ENCODE measurements around the gene GAREM1.

The GAREM1 gene

DNA sequence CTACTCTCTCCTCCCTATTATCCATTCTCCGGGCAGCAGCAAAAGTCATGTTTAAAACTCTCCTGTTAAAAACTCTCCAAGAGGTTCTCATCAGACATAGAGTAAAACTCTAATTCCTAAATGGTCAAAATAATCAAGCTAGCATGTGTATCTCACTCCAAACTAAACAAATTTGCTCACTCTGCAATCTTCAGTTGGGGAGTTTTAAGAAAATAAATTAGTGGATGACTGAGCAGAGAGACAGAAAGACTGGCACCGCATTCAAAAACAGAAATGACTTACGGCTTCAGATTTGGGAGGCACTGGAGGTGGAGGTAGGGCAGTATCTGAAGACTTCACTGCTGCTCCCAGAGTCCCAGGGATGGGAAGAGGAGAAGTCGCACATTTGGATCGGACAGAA lies 183.9 kb downstream of the GAREM1 start:
- no peak for DNase-seq

DNA sequence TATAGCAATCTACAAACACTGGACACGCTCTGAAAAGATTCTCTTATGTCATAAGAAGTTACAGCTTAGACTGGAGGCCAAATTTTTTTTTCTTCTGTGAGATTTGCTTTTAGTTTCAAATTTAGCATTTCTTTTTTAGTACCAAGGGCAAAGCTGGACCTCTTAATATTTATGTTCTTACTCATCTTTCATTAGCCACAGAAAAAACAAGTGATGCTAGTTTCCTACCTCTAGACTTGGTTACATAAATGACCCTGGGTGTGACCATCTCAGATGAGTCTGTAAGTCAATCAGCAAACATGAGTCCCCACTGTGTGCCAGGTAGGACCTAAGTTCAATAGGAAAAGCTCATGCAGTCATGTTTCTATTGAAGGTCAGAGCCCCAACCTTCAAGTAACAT lies 186.4 kb downstream of the GAREM1 start:
- DNase-seq: no peak

DNA sequence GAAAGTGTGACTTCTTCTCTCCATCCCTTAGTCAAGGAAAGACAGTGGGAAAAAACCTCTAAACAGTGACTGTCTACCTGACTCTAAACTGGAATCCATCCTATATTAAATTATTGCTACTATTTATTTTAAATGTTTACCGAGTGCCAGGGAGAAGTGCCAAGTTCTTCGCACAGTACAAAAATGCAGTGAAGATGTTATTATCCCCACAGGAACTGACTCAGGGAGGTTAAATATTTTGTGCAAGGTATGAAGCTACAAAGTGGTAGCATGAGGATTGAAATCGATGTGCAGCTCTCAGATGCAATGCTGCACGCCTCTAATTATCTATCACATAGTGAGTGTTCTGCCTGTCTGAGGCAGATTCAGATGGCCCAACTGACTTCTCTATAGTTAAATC lies 189.8 kb downstream of the GAREM1 start:
- DNase-seq: no peak

DNA sequence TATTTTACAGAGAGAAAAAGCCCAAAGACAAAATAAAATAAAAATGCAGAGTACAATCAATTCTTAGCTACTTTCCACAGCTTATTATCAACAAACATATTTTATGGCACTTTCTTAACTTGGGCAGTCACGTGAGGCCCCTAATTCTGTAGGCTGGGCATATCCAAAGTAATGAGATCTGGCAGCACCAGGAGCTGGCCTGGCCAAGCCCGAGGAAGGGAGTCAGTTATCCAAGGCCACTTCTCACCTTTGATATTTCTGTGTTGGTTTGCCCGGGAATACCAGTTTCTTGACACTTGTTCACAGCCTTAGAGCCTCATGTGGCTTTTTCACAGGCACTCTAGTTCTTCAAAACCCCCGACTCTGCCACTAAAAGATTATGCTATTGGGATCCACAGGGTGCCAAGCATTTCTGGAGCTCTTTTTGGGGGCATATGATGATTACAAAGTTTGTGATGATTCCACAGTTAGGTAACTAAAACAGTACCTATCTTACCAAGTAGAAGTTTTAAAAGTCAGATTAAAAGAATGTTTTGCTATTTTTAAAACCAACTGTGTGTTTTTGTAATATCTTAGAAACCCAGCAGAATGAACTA lies 190.4 kb downstream of the GAREM1 start:
- no peak for DNase-seq

DNA sequence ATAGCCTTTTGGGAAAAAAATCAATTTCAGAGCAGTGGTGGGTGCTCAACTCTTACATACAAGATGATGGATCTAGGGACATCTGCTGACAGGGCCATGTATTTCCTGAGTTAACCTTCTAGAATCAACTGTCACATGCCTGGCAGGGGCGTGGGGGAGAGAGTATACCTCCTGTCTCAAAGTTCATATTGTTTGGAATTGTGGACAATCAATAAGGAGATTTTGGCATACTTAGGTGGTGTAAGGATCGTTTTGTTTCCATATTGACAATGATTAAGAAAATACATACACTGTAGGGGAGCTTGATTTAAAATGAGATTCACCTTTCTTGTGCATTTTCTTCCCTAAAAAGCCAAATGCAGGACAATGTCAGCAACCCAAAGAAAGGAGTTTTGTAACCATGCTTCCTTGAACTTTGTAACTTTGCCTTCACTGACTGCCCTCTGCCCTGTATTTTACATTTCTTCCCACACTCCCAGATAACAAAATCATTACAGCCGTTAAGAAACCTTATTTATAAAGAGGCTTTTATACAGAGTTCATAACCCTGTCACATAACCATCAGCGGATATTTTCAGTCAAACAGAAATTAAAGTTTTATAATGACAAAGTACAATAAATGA lies 192.4 kb downstream of the GAREM1 start:
- no peak for DNase-seq

DNA sequence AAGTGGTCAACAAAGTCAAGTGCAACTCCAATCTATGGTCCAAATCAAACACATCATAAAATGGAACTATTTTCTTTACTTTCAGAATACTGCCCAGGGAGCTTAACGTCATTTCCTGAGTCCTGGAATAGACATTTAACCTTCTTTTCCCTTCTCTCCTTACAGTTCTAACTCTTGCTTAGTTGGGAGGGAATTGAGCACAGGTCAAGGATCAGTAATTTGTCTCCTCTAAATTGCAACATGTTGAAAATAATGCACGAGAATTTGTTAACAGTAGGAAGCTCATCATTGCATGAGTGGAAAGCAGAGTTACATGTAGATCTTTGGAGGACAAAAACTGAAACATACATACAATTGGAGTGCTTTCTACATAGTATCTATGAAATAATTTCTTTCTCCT lies 193.1 kb downstream of the GAREM1 start:
- no peak for DNase-seq

DNA sequence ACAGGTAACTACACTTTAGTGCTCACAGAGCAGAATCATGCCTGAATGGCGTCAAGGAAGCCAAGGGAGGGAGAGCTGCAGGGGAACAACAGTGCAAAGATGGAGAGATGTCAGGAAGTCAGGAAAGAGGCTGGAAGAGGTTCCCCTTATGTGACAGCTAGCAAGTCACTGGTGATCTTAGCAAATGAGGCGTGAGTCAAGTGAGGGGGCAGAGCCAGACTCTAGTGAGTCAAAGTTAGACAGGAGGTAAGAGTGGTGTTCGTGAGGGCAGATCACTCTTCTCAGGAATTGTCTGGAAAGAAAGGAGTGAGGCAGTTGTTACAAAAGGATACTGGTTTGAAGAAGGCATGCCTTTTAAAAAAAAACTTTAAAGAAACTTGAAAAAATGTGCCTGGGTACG lies 193.8 kb downstream of the GAREM1 start:
- DNase-seq: no peak

DNA sequence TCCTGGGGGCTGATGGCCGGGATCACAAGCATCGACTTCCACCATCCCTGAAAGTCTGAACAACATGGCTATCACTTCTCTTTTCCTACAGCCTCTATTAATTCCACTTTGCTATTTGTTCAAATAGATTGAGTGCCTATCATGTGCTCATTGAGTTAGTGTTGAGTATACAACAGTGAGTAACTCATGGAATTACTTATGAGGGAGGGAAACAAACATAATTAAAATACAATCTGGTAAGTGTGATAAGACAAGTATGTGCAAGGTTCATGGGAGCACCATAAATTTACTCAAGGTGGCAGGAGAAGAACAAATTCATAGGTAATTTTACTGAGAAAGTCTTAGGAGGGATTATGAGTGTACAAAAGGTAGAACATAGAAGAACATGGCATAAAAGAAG lies 194.4 kb downstream of the GAREM1 start:
- no peak for DNase-seq

DNA sequence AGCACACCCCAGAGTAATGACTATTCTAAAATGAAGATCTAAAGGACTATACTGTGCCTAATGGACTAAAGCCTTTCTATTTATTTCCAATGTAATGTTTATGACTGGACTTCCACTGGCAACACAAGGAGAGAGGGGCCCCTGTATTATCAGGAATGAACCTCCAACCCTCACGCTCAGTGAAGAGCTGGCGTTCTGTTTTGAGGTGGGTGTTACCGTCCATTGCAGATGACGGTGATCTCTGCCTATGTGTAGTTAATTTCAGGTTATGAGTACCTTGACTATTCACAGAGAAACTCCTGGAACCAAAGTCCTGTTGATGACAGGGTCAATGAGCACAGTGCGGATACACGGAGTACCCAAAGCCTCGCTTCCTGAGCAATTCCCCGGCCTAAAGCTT lies 195.5 kb downstream of the GAREM1 start:
- no peak for DNase-seq

DNA sequence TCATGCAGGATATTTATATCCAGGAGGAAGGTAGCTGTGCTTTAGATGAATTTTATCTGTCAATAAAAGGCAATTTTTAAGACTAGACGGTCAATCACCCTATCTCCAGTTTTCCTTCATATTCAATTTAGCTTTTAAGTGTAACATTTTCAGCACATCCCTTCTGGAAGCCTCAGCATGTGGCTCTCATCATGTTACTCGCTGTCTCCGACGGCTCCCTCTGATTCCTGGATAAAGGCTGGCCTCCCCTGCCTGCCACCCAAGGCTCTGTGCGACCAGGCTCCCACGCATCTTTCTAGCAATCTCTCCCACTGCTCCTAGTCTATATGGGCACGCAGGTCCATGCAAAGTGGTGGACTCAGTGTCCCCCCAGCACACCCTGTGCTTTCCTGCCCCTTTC lies 196.4 kb downstream of the GAREM1 start:
- DNase-seq: no peak

DNA sequence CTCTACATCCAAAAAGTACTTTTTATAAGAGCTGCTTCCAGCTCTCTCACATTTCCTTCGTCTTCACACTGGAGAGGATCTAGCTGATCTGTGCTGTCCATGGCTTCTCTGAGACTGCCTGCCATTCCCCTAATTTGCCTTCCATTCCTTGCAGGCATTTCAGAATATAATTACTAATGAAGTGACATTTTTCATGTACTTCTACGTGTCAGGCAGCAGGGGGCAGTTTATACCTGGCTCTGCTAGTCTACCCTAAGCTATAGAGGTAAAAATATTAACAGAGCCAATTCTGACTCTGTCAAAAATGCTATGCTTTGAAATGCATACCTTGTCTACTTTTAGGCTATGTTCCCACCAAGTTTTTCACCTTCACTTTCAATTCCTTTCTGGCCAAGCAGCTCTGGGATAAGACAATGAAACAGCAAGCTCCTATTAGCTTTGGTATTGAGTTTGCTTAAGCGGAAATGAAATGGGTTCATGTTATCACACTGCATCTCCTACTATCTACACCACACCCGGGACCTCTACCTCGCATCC lies 198.9 kb downstream of the GAREM1 start:
- DNase-seq: peak; percentile 5

DNA sequence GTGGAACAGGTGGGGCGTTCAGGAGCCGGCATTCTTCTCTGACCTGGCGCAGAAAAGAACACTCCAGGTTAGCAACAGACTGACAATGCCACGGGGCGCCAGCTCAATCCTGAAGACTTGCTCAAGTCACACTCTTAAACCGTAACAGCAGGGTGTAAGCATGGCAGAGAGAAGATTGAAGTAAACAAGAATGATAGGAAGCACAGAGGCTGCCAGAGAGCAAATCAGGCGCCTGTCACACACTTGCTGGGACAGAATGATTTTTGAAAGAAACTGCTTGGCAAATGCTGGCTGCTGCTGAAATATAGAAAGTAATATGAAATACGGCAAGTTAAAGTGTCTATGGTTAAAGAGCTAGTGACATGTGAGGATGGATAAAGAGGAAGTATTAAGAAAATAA lies 200.3 kb downstream of the GAREM1 start:
- DNase-seq: no peak

DNA sequence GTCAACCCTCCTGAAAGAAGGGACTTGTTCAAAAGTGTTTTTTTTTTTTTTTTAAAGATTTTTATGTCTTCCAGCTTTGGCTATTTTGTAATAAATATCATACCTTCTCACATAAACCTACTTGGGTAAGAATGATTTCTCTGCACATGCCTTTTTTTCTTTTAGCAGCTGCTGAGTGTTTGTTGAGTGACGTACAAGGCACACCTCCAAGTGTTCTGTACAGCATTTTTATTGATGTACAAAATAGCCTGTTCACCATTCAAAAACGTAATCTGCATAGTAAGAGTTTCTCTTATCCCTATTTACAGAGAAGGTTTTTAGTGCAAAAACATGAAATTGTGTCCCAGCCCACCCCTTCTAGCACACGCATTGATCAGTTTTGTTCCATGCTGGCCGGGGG lies 203.2 kb downstream of the GAREM1 start:
- no peak for DNase-seq

DNA sequence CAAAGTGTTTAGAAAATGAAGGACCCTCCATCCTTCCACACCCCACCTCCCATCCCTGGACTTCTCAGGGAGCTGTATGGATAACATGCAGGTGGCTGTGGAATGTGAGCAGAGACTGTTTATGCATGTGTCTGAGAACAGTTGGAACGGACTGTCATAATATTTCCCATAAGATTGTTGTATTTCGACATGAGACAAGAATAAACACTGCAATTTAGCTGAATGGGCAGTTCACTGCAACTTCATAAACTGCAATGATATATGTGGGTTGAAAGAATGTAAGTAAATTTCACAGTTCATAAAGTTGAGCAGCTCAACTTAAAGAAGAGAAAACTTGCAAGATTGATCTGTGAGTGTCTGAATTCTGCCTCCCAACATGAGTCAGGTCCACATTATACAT lies 206.3 kb downstream of the GAREM1 start:
- no peak for DNase-seq

DNA sequence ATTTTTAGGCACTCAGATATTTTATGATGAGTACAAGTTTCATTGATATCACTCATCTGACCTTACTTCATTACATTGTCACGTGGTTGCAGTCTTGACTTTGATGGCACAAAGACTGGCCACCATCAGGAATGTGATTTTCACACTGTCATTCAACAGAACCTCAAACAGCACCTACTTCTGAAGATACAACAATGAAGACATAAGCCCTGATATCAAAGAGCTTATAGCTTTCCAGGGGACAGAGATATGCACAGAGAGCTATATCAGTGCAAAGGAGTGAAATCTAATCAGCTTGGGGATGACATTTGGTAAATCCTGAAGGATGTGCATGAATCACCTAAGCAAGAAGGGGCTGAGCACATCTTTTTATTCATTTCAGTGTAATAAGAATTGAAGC lies 208.6 kb downstream of the GAREM1 start:
- DNase-seq: no peak

DNA sequence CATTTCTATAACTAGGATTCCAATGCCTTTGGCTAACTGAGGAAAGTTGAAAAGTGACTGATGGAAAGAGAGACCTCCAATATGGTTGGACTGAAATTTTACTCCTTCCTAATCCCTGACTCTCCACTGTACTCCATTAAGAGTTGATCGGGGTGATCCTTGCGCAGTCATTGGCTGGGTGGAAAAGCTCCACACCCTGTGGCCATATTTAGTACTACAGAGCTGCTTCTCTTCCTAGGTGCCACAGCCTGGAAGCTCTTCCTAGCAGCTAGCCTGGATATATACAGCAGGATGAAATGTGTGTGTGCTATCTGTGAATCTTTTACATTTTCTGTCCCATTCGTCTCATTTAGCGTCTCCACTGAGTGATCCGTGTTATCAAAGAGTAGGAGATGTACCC lies 209.7 kb downstream of the GAREM1 start:
- no peak for DNase-seq

DNA sequence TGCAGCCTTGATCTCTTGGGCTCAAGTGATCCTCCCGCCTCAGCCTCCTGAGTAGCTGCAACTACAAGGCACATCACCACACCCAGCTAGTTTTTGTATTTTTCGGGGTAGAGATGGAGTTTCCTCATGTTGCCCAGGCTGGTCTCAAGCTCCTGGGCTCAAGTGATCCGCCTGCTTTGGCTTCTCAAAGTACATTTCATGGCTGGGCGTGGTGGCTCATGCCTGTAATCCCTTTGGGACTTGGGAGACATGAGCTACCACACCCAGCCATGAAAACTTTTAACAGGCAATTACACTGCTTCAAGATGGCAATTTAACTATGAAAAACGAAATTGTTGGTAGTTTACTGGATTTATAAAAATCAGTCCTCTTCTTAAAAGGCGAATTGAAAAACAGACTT lies 211.1 kb downstream of the GAREM1 start:
- DNase-seq: no peak

DNA sequence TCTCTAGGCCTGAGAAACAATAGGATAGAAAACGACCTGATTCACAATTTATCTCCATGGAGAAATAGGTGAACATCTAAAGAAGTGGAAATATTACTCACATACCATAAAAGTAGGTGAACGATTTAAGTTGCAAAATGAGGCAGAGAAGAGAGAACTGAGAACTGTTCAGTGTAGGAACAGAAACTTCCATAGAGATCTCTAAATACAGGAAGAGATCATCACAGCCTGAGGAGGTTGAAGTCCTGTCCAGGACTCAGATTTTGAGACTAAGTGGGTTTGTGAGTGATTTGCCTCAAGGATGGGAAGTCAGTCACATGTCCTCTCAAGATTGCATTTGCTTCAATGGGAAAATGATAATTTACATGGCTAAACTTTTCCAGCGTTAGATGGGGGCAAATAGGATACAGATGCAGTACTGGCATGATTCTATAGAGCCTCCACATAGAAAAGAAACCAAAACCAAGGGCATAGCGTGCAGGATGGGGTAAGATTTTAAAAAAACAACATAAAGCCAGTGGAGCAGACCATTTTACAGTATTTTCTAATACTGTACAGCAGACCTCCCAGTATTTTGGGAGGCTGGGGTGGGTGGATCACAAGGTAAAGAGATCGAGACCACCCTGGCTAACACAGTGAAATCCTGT lies 212.0 kb downstream of the GAREM1 start:
- DNase-seq: no peak

DNA sequence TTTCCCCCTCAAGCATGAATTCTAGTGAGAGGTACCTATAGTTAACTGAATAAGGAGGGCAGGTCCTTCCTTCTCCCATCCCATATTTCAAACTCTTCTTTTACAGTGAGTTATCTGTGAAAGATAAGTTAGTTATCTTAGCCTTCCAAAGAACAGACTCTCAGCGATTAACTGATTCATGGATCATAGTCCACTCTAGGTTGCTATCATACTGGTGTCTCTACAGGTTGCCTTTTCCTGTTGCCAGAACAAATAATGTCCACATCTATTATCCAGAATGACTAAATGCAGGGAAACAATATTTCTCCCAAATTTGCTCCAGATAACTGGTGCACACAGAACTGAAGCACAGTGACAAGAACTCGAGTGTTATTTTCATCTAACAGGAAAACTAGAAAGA lies 212.5 kb downstream of the GAREM1 start:
- no peak for DNase-seq

DNA sequence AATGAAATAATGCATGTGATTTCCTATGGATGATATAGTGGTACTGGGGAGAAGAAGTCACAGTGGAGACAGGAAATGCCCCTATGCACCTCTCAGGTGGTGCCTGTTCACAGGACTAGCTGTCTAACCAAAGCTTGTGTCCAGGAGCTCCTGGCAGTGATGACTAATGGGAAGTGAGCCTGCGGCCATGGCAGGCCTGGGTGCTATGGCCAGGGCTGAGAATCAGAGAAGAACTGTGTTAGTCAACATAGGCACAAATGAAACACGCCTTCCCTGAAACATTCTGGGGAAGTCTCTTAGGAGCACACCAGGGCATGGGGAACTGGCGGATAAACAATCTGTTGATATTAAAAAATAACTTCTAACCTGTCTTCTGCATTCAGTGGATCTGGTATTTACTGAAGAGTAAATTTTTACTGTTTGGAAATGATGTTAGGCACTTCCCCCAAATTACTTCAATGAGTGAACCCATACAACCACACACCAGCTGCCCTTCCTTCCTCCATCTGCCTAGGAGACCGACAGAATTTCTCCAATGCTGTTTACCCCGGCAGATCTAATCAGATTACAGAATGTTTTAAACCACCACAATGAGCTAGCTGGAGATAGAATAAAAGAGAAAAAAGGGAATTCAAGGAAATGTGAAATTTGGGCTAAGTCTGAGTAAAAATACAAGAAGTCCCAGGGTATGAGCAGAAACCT lies 213.4 kb downstream of the GAREM1 start:
- DNase-seq: peak; percentile 8

DNA sequence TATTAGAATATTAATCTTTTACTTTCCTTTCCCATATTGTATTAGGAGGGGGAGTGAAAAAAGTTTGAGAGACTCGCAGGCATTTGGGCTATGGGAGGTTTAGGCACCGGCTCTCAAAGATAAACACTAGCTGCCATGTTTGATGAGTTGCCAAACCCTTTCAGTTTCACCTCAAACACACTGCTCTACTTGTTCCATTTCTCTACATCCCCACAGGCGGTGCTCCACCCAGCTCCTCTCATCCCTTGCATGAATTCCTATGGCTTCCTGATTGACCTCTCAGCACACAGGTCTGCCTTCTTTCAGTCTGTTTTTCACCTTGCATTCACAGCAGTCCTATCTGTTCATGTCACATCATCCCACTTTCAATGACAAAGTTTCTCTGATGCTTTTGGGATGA lies 215.1 kb downstream of the GAREM1 start:
- no peak for DNase-seq

DNA sequence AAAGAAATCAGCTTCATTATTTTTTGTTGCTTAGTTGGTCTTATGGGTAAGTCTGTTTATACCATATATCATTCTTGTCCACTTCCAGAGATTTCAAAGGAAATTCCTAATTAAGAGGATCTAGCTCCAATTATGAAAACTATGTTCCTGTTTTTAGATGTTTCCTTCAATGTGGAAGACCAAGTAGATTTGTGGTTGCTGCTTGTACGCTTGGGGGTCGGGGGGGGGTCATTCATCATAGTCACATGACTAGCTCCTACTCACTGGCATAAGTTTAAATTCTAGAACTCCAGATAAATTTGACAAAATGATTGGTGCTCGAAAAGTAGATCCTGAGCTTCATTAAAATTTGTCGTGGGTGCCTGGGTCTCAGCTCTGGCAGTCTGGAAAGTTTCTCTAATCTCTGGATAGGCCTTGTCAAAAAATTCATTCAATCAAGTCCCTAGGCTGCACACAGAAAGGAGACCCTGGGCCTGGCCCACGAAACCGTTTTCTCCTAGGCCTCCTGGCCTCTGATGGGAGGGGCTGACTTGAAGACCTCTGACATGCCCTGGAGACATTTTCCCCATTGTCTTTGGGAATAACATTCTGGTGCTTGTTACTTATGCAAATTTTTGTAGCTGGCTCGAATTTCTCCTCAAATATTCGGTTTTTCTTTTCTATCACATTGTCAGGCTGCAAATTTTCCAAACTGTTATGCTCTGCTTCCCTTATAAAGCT lies 218.4 kb downstream of the GAREM1 start:
- DNase-seq: no peak

DNA sequence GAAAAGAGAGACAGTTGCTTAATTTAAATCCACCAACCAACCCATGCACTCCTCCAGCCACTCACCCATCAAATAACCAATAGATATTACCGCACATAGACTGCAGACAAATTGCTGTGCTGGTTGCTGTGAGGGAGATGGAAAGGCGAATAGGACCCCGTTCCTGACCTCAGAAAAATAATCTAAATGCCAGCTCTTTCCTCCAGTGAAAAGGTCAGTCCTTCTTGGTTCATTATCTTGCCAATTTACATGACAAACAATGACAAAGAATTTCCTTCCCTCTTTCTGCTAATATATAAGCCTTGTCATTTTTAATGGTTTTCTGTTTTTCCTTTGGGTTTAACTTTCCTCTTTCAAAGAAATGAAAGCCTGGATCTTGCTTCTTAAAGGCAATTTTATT lies 219.2 kb downstream of the GAREM1 start:
- DNase-seq: no peak
